Astrocyte of the cerebellum (primary cell): ENCODE measurements around the gene RPS3.
A peak's percentile ranks its signal among the peaks of the same experiment; 100 is the strongest.

ENCODE experiments used
- DNase-seq: peaks from one replicate; pipeline ENCODE4 v3.0.0-alpha.2; 2011; ENCODE audit warnings: low read depth
- H3K4me3 ChIP-seq: 2 replicates; pipeline ENCODE4 v1.5.1; 2011; ENCODE audit warnings: mild to moderate bottlenecking, low read depth, low read length, moderate library complexity
- in situ Hi-C: cut with HindIII; loops from 2 replicates; pipeline ENCODE4 v1.10.0; 2017; ENCODE audit warnings: low sequenced_read_pairs
- TF ChIP-seq, protein P1 (sequence below): IDR thresholded peaks from 2 replicates; pipeline ENCODE4 v1.5.1; 2012; ENCODE audit warnings: low read length, low read depth, moderate library complexity, mild to moderate bottlenecking; ENCODE audit errors: missing control alignments

Gene RPS3

DNA sequence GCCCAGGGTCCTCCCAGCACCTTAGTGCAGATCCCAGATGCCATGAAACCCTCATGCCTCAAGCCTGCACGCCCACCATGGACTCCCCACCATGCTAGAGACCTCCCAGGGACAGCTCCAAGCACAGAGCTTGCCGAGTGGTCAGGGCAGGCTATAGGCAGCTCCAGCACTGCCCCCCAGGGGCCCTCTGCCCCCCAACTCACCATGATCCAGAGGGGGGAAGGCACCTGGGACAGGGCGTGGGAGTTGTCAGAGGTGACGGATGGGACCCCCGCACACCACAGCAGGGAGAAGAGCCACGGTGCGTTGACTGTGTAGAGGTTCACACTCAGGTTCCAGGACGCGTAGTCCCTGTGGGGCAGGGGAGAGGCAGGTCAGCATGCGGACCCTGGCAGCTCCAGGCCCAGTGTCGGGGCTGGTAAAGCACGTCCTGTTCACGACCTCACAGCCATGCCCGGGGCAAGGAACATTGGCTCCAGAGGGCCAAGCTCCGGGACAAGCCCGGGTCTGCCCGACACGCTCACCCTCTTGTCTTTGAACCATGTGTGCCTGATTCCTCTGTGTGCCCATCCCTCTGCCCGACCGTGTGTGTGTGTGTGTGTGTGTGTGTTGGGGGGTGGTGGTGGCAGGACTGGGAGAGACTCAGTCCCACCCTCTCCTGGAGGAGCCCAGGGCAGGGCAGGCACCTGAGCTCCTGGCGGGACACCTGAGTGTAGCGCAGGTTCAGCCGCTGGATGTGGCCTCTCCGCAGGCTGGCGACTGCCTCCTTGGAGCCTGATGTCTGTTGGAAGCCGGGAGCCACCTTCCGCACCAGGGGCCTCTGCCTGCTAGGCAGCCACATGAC lies 41.9 kb downstream of the RPS3 start:
- TF ChIP-seq, protein P1, sequence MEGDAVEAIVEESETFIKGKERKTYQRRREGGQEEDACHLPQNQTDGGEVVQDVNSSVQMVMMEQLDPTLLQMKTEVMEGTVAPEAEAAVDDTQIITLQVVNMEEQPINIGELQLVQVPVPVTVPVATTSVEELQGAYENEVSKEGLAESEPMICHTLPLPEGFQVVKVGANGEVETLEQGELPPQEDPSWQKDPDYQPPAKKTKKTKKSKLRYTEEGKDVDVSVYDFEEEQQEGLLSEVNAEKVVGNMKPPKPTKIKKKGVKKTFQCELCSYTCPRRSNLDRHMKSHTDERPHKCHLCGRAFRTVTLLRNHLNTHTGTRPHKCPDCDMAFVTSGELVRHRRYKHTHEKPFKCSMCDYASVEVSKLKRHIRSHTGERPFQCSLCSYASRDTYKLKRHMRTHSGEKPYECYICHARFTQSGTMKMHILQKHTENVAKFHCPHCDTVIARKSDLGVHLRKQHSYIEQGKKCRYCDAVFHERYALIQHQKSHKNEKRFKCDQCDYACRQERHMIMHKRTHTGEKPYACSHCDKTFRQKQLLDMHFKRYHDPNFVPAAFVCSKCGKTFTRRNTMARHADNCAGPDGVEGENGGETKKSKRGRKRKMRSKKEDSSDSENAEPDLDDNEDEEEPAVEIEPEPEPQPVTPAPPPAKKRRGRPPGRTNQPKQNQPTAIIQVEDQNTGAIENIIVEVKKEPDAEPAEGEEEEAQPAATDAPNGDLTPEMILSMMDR = no peak
- no peak for DNase-seq
- H3K4me3 ChIP-seq = no peak overlapping the region
- in situ Hi-C loops = no loop called here

DNA sequence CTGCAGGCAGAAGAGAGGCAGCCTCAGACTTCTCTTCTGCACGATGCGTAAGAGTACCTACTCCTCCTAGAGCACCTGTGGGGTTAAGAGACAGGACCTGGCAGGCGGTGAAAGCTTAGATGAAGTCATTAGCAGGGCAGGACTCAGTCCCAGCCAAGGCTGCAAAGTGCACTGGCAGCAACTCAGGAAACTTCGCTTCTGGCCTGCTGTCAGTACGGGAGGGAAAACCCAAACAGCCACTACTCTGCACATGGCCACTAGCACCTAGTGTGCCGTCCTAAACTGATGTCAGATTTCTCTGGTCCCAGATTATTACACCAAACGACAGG lies 42.5 kb downstream of the RPS3 start:
- no peak overlapping the region for H3K4me3 ChIP-seq
- TF ChIP-seq, protein P1 = no peak
- in situ Hi-C loops = no loop called here
- DNase-seq = no peak

DNA sequence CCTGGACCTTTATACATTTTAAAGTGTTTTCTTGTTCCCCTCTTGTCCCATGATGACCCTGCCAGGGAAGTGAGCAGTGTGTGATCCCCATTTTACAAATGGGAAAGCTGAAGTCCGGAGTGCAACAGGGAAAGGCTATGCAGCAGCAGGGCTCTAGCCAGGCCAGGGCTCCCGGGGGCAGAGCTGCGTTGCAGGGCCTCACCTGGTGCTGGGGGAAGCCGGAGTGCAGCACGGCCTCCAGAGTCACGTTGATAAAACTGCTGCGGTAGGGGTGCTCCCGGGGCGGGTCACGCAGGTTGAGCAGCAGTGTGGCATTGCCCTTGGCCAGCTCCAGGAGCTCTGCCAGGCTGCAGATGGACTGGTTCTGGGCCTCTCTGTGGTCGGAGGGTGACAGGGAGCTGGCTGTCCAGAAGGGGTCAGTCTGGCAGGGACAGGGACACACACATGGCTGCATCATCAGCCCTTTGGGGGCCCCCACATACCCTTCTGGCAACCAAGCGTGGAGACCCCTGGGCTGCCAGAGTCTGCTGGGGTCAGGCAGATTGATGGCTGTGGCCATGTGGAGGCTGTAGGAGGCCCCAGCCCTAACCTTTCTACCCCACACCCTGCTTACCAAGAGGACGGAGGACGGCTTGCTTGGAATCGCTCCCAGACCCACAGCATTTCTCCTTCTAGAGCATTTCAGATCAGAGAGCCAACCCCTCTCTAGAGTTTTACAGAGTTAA lies 43.0 kb downstream of the RPS3 start:
- in situ Hi-C loops = no loop called here
- DNase-seq = no peak

DNA sequence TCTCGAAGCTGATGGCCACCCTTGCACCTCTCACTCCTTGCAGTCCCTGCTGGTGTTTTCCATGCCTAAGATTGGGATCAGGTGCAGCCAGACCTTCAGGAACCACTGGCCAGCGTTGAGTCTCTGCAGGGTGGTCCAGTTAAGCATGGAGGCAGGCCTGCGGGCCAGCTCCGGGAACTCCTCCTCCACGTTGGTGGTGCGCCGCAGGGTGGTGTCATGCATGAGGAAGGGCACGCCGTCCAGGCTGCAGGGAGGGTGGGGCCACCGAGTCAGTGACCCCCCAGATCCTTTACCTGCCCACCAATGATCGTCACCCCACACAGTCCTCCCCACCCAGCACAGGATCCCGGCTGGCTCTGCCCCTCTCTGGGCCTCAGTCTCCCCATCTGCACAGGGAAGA lies 43.7 kb downstream of the RPS3 start:
- no peak overlapping the region for H3K4me3 ChIP-seq
- no peak for DNase-seq
- in situ Hi-C loops = no loop called here
- TF ChIP-seq, protein P1 = no peak

More for the DNA sequence above, 43.0 kb downstream of the RPS3 start:
- TF ChIP-seq, protein P1 = no peak
- no peak overlapping the region for H3K4me3 ChIP-seq

DNA sequence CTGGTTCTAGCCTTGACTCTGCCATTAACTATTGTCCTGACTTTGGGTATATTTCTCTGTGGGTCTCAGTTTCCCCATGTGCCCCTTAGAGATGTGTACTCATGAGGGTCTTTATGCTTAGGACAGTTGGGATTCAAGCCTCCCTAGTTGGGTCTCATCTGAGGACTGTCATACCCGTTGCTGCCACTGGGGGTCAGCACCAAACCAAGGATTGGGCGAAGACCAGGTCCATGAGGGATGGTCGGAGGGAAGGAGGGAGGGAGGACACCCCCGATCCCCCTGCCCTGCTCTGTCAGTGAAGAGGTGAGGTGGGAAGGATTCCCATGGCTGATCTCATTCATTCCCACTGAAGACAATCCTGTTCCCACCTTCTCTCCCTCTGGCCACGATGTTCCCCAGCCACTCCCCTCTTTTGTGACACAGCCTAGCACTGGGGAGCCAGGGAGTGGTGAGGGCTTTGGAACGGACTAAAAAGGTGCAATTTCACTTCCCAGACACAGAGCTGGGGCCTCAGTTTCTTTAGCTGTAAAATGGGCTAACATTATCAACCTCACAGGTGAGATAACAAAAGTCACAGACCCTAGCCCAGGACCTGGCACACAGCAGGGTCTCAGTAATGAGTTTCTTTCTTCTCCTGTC lies 46.1 kb downstream of the RPS3 start:
- H3K4me3 ChIP-seq = no peak overlapping the region
- peak; percentile 11 for DNase-seq
- TF ChIP-seq, protein P1 = peak; percentile 92
- in situ Hi-C loops = no loop called here

DNA sequence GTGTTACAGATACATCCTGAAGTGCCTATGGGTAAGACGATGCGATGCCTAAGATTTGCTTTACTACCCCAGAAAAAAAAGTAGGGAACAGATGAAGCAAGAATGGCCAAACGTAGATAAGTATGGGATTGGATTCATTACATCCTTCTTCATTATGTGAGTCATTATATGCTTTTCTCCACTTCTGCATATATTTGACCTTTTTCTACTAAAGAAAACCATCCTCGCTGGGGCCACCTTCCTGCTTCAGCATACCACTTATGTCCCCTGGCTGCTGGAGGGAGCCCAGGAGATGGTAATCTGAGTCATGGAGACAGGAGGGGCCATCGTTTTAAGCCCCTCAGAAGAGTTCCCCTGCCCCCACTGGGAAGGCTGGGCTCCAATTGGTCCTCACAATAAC lies 48.1 kb downstream of the RPS3 start:
- no peak for DNase-seq
- TF ChIP-seq, protein P1 = no peak
- no peak overlapping the region for H3K4me3 ChIP-seq
- in situ Hi-C loops = no loop called here
